A204.1 (cell line): ENCODE results near the gene HGFAC.

ENCODE experiments used
- FAIRE-seq: peaks from 2 replicates; lab custom pipeline; 2012; peaks lifted over from hg19 to GRCh38; lab: Jason Lieb, UNC

HGFAC gene

GRCh38 chr4:3462790-3463415 lies 21.1 kb downstream of the HGFAC start, which contains the start of gene DOK7:
DOK7 (plus strand) TSS chr4:3463306; CDS start chr4:3463376, 70 bp downstream.
- no peak for FAIRE-seq

- FAIRE-seq = no peak
Measured at GRCh38 chr4:3463556-3464348, 22.0 kb downstream of the HGFAC start.

GRCh38 chr4:3464349-3464905 lies 22.7 kb downstream of the HGFAC start:
- no peak for FAIRE-seq

GRCh38 chr4:3464911-3465697 lies 23.3 kb downstream of the HGFAC start:
- FAIRE-seq = no peak

- FAIRE-seq = no peak
Measured at GRCh38 chr4:3465698-3466671, 24.2 kb downstream of the HGFAC start.

- no peak for FAIRE-seq
Measured at GRCh38 chr4:3466691-3467600, 25.2 kb downstream of the HGFAC start.

GRCh38 chr4:3467601-3468031 lies 25.8 kb downstream of the HGFAC start:
- FAIRE-seq = no peak

GRCh38 chr4:3468154-3468553 lies 26.4 kb downstream of the HGFAC start:
- FAIRE-seq = no peak

GRCh38 chr4:3468804-3469203 lies 27.0 kb downstream of the HGFAC start:
- no peak for FAIRE-seq

- FAIRE-seq = no peak
Measured at GRCh38 chr4:3469386-3470243, 27.8 kb downstream of the HGFAC start.

- FAIRE-seq = no peak
Measured at GRCh38 chr4:3470244-3471097, 28.7 kb downstream of the HGFAC start.

GRCh38 chr4:3471098-3471760 lies 29.5 kb downstream of the HGFAC start:
- no peak for FAIRE-seq

GRCh38 chr4:3471886-3472285 lies 30.1 kb downstream of the HGFAC start:
- no peak for FAIRE-seq

GRCh38 chr4:3472411-3473141 lies 30.8 kb downstream of the HGFAC start:
- no peak for FAIRE-seq

GRCh38 chr4:3473181-3473950 lies 31.6 kb downstream of the HGFAC start:
- FAIRE-seq = no peak
